Activated CD8-positive, alpha-beta memory T cell treated with anti-CD3 and anti-CD28 coated beads for 1 hour (primary cell): ENCODE data around the gene HK2.
"Not testable (repeated sequence)": the region's sequence is repeated elsewhere in the genome, so short reads cannot be mapped to it uniquely, and the experiment has no call there.

Source experiments
- DNase-seq, 2 donors: peaks; one replicate each; pipeline ENCODE4 v3.0.0-alpha.2; 2020; ENCODE audit warnings: low read depth in 1 of 2; ENCODE audit errors: extremely low read depth in 1 of 2

The HK2 gene

DNA sequence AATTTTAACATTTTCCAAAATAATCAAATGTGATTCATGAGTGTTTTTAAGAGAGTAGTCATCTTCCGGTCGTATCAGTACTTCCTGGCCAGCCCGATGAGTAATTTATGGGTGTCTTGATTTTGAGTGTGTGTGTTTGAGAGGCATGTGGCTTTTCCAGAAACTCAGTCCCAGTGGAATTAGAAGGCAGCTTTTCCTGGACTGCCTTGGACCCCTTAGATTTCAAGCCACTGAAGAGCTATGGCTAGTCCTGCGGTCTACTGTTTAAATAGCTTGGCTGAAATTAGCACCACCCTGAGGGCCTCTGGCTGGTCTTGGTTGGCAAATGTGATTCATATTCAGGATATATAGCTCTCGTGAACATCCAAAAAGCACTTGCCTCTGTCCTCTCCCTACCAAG, 59.4 kb downstream of the HK2 start:
- DNase-seq, result no peak

DNA sequence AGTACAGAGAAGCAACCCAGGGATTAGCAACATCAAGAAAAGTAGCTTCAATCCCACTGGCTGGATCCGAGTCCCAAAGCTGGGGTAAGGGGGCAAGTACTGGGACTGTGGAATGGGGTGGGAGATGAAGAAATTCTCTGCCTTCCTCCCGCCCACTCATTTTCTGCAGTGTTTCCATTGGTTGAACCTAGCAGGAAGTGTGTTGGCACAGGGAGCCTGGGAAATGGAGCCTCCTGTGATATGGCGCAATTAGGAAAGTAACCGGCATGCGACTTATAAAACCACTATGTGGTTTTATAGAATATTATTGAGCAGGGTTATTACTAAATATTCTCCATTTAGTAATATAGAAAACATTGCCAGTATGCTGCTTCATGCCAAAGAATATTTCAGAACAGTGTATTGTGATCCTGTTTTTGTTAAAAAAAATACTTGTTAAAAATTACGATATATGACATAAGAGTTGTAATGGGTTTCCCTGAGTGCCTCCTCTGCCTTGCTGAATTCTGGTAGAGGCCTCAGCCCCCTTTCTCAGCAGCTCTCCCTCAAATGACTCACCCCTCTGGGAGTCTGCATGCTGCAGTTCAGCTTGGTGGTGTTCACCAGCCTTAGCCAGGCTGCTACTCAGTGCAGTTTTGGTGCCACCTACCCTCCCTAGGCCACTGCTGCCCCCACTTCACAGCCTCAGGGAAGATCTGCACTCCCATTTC, 60.5 kb downstream of the HK2 start:
- no peak for DNase-seq

DNA sequence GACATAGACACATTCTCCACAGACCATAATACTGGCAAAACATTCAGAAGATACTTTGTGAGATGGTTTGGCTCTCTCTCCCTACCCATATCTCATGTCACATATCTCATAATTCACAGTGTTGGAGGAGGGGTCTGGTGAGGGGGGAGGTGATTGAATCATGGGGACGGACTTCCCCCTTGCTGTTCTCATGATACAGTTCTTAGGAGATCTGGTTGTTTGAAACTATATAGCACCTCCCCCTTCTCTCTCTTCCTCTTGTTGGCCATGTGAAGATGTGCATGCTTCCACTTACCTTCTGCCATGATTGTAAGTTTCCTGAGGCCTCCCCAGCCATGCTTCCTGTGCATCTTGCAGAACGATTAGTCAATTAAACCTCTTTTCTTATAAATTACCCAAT, 61.1 kb downstream of the HK2 start:
- no peak for DNase-seq

DNA sequence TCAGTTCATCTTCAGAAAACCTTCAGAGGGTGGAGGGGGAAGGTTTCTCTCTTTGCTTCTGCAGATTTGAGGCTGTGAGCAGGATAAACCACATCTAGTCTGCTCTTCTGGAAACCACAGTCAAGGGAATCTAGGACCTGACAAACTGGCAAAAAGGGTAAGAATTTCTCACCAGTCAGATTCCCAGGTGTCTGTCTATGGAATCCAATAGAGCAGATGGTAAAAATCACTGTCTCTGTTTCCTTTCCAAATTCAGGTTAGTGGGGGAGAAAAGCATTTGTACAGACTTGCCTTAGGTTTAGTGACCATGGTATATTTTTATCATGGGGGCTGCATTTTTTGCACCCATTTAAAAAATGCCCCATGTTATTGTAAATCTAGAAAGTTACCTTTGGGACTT, 62.3 kb downstream of the HK2 start:
- DNase-seq, result no peak

DNA sequence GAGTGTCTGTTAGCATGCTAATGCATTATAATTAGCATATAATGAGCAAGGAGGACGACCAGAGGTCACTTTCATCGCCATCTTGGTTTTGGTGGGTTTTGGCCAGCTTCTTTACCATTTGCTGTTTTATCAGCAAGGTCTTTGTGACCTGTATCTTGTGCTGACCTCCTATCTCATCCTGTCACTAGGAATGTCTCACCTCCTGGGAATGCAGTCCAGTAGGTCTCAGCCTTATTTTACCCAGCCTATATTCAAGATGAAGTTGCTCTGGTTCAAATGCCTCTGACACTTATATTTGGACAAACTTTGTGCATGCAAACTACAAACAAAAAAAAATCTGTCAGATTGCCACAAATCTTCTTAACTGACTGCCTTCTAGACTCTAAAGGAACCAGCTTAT, 66.3 kb downstream of the HK2 start:
- not testable (repeated sequence) for DNase-seq

DNA sequence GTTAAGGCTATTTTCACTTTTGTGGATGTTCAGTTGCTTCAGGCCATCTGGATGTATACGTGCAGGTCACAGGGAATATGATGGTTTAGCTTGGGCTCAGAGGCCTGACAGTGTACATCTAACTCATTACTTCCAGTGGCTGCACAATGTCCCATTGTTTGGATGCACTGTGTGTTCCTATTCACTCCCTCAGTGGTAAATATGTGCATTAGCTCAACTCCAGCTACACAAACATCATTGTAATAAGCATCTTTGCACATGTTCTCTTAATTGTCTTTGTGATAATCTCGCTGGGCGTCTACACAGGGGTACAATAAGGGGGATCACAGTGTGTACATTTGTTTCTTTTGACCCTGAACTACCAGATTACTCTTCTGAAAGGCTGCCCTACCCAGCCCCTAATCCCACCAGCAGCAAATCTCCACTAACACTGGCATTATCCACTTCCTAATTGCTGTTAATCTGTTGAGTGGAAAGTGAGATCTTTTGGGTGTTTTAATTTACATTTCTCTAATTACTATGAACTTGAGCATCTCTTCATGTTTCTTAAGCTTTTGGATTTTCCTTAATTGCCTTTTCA, 68.4 kb downstream of the HK2 start:
- no peak for DNase-seq

DNA sequence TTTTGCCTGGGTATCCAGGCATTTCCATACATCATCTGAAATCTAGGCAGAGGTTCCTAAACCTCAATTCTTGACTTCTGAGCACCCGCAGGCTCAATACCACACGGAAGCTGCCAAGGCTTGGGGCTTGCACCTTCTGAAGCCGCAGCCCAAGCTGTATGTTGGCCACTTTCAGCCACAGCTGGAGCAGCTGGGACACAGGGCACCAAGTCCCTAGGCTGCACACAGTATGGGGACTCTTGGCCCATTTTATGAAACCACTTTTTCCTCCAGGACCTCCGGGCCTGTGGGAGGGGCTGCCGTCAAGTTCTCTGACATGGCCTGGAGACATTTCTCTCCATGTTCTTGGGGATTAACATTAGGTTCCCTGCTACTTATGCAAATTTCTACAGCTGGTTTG, 72.5 kb downstream of the HK2 start:
- no peak for DNase-seq

DNA sequence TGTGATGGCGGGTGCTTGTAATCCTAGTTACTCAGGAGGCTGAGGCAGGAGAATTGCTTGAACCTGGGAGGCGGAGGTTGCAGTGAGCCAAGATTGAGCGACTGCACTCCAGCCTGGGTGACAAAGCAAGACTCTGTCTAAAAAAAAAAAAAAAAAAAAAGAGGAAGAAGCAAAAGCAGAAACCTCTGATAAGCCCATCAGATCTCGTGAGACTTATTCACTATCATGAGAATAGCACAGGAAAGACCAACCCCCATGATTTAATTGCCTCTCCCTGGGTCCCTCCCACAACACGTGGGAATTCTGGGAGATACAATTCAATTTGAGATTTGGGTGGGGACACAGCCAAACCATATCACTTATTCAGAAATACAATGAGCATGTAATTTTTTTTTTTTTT, 73.6 kb downstream of the HK2 start:
- DNase-seq, result not testable (repeated sequence)

DNA sequence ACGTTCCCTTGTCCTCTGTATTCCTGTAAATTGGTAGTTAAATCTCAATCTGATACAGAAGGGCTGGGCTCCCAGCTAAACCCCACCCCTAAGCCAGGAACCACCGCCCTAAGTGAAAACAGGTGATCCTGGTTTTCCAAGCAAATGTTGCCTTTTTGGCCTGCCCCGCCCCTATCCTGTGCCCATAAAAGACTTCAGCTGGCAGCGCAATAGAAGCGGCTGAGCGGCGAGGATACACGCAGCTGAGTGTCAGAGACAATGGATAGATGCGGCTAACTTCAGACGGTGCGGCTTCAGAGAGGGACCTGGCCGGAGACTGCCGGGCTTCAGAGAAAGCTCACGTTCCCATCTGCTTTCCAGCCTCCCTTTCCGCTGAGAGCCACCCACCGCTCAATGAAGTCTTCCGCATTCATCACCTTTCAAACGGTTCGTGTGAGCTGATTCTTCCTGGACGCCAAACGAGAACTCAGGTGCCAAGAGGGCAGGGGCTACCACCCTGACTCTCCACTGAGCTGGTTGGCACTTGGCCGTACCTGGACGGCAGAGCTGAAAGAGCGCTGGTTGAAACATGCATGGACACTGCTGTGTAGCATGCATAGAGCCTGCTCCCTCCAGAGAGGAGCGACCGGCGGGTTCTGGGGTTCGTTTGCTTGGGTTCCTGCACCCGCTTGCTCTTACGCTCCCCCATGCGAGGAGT, 75.0 kb downstream of the HK2 start:
- DNase-seq, result no peak

DNA sequence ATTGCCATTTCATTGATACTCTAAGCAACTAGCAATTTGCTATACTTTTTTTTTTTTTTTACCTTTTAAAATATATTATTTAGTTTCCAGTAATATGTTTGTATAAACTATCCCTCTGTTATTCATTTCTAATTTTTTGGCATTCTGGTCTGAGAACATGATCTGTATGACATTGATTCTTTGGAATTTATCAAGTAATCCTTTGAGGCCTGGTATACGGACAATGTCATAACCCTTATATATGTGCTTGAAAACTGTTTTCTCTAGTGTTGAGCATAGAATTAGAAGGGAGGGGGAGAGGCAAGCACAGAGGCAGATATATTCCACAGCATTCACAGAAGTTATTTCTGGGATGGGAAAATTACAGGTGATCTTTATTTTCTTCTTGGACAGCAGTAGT, 76.3 kb downstream of the HK2 start:
- no peak for DNase-seq

DNA sequence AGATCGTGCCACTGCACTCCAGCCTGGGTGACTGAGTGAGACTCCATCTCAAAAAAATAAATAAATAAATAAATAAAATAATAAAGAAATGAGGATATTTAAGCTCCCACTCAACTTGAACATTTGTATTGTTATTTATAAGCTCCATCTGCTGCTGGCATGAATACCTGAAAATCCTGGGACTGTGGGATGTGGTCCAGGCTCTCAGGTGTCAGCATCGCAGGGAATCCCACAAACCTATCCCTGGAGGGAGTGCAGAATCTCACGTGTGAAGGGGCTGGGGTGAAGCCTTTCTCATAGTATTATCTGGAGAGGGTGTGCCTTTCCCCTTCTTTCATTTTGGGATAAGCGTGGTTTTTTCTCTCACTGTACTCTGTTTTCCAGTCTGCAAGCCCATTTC, 77.1 kb downstream of the HK2 start:
- DNase-seq, result no peak

DNA sequence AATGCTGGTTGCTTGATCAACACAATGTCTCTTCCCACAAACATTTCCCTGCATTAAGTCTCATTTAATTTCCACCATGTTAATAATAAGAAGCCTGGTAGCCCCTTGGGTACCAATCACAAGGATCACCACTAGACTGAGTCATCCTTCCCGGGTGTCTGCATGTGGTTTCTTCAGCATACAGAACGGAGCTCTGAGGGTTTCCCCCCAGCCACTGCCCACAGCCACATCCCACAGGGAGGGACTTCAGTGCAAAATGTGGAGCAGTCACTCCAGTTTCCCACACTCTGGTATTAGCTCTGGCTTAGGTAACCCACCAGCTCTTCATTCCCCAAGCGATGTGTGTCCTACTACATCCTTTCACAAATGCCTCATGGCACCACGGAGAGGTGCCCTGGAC, 81.8 kb downstream of the HK2 start:
- DNase-seq, result peak in 1 of 2 donors; percentile 17

DNA sequence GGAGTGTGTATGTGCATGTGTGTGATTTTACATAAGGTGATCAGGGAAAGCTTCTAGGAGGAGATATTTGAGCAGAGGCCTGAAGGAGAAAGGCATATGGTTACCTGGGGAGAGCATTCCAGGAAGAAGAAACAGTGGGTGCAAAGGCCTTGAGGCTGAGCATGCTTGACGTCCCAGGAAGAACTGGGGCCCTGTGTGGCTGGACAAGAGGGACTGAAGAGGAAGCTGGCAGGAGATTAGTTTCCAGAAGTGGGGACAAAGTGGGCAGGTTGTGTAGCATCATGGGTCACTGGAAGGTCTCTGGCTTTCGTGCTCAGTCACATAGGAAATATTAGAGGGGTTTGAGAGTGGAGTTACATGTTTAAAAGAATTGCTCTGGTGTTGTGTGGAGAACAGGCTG, 82.5 kb downstream of the HK2 start:
- no peak for DNase-seq

DNA sequence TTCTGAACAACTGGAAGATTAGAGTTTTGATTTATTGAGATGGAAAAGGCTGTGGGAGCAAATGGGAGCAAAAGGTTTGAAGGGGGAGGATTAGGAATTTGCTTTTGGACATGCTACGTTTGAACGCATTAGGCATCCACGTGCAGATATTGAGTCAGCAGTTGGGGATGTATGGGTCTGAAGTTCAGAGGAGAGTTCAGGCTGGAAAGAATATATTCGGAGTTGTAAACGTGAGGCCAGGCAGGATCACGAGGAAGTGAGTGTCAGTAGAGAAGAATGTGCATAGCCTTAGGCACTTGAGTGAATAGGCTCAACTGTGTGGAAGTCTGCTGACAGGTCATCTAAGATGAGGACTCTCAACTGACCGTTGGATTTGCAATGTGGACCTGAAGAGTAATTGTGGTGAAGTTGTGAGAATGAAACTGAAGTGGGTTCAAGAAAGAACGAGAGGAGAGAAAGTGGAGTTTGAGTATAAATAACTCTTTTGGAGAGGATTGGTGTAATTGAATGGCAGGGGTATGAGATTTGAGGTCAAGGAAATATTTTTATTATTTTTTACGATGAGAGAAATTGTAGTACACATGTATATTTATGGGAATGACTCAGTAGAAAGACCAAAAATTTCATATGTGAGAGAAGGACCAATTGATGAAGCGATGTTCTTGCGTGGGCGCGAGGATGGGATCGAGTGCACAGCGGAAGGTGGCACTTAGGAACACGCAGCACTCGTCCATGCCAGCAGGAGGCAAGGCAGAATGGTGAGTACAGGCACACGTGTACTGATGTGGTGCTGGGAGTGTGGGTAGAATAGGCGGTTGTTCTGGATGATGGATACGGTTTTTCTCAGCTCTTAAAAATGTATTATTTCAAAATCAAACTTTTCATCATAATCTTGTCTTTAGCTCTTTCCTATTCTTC, 84.0 kb downstream of the HK2 start:
- no peak for DNase-seq

DNA sequence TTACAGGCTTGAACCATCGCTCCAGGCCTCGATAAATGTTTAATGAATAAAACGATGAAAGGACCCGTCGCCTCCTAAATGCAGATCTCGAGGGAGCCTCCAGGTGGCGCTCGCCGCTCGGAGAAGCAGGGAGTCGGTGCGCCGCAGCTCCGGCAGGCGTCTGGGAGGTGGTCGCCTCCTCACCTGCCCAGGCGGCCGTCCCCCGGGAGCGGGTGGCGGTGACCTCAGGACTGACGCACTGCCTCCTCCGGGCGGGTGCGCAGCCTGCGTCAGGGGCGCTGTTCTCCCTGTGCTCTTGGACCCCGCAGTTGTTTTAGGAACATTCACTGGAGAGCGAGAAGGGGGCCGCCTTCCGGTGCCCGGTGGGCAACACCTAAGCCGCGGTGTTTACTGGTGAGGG, 85.9 kb downstream of the HK2 start:
- DNase-seq, result peak; percentile 44 to 58

DNA sequence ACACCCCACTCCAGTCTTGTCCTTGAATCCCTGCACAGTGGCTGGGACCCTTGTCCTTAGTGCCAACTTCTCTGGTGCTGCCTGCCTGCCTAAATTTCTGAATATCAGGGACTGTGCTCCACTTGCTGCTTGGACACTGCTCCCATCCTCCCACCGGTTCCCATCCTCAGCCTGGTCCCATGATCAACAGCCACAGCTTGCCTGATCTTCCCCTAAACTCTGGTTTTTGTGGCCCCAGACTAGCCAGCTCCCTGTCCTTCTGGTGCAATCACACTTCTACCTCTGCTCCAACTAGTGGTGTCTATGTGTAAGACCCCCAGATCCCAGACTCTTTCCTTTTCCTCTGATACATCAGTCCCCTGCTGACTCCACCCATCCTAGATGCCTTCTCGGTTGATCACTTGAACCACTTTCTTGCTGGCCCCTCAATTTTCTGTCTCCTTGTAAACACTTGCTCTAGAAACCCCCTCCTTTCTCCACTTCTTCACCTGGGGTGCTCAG, 87.4 kb downstream of the HK2 start:
- DNase-seq, result no peak

DNA sequence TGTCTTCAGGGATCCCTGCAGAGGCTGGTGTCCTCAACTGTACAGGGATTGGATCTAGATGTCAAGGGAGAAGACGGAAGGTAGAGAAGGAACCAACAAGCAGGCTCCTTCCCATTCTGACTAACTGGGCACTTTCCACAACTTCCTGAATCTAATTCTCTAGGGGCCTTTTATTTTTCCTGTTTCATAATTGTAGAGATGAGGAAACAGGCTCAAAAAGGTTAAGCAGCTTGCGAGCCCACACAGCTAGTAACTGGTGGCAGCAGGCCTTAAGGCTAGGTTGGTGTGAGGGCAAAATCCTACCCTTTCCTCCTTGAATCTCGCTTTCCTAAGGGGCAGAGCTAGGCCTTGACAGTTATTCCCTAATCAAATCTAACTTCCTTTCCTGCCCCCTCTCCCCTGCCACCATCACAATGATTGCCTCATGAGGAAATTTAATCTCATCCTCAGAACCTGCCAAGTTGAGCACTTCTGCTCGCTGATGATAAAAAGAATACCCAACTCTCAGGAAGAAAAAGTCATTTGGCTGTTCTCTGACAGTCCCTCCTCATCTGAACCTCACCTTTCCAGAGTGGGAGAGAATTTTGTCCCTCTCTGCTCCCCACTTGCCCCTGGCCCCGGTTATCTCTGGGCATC, 88.8 kb downstream of the HK2 start:
- no peak for DNase-seq

DNA sequence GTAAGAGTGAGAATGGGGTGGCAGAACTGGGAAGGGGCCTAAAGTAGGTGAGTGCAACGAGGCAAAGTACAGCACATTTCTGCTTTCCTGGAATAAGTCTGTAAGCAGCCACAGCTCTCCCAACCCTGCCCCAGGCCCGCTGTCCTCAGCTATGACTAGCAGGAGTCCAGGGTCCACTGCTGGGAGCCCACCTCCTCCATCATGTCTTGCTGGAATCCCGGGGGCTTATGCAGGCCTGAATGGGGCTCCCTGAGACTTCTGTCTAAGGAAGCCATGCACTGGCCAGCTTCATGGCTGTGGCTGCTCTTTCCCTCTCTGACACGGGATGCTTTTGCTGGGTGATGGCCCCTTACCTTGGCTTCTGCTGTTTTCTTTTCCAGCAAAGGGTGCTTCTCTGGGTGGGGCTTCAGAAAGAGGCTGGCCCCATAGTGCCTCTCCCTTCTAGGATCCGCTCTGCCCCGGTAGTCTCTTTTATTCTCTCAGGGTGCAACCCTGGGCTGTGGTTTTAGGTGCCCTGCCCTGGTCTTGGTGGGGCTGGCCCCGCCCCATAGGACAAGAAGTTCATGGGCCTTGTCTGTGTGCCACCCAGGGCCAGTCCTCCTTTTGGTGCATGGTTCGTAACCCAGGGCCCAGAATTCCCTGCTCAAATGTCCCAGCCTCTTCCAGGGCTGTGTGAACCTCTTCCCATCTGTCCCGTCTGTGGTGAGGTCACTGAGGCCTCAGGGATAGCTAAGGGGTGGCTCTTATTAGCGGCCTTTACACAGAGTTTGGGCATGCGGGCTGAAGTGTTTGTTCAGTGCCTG, 90.7 kb downstream of the HK2 start:
- no peak for DNase-seq

DNA sequence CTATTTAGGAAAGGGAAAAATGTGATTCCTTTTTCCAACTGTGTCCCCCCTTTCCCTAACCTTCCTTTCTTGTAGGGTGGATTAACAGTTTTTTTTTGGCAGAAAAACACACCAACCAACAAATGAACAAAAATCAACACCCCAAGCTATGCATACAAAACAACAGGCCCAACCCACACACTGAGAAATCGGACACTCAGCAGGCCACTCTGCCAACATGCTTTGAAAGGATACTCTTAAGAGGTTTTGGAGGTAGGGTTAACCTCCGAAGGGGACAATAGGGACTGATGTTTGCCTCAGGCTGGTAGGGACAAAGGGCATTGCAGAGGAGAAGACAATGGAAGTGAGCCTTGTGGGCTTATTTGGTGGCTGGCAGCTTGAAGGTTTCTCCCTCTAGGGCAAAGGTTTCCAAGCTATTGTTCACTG, 91.4 kb downstream of the HK2 start:
- no peak for DNase-seq

DNA sequence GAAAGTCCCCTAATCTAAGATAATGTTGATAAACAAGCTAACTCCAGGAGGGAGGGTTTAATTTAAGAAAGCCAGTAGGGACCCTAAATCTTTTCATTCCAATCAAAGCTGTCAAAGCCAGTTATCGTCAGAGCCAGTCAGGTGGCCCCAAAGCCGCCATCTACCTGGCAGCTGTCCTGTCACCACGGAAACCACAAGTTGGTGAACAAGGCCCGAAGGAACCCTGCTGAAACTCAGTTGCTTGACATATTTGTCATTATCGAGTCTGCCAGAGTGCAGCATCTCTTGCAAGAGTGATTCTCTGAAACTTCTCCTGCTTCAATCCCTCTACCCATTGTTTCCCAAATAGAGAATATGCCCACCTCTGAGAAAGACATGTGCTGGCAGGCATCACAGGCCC, 93.7 kb downstream of the HK2 start:
- DNase-seq, result no peak
